HL-60 (cell line): ENCODE data around the gene RAB6D.
"Not testable (repeated sequence)": the region's sequence is repeated elsewhere in the genome, so short reads cannot be mapped to it uniquely, and the experiment has no call there.

Source experiments
- DNase-seq, 2 experiments: peaks; one replicate each; pipeline ENCODE4 v3.0.0-alpha.2; 2010 to 2020; ENCODE audit warnings: low read depth in 1 of 2, low spot score in 1 of 2
- H3K27ac ChIP-seq: fragments of 250-450 bp; sonication (Bioruptor Pico); replicated peaks from 2 replicates; pipeline ENCODE4 v1.5.1; 2020; ENCODE audit warnings: mild to moderate bottlenecking, moderate library complexity
- H3K27me3 ChIP-seq: fragments of 250-450 bp; sonication (Bioruptor Pico); 2 replicates; pipeline ENCODE4 v1.5.1; 2021; ENCODE audit warnings: mild to moderate bottlenecking, moderate library complexity; ENCODE audit not compliant: insufficient read depth, poor library complexity, severe bottlenecking
- H3K4me3 ChIP-seq: replicated peaks from 2 replicates; pipeline ENCODE4 v1.5.1; 2011; ENCODE audit warnings: mild to moderate bottlenecking, control low read depth, low read length; ENCODE audit not compliant: insufficient read depth
- CTCF ChIP-seq: IDR thresholded peaks from one replicate; pipeline ENCODE4 v1.5.1; 2011; ENCODE audit warnings: low read length, control low read depth, inconsistent platforms; ENCODE audit not compliant: insufficient read depth
- GABPA ChIP-seq: IDR thresholded peaks from 2 replicates; pipeline ENCODE4 v1.6.1; 2012; ENCODE audit warnings: low read depth
- POLR2AphosphoS5 ChIP-seq: IDR thresholded peaks from 2 replicates; pipeline ENCODE4 v1.6.1; 2012; ENCODE audit warnings: low read depth
- SPI1 ChIP-seq: IDR thresholded peaks from 2 replicates; pipeline ENCODE4 v1.6.1; 2012; ENCODE audit warnings: low read depth, mild to moderate bottlenecking, borderline replicate concordance
- TF ChIP-seq, protein P1 (sequence below): IDR thresholded peaks from 2 replicates; pipeline ENCODE4 v1.6.1; 2012; ENCODE audit warnings: low read depth; ENCODE audit not compliant: insufficient replicate concordance

The RAB6D gene

GRCh38 chr2:131366643-131367042 is 2.7 kb upstream of the RAB6D start:
- DNase-seq: no peak
- Histone ChIP-seq H3K4me3 (no peak overlapping the region), H3K27ac (no peak overlapping the region), H3K27me3 (peaks cover 10% of the 10 kb centered on the region)
- TF ChIP-seq CTCF (no peak), POLR2AphosphoS5 (no peak), GABPA (no peak), SPI1 (no peak)
- TF ChIP-seq, protein P1, sequence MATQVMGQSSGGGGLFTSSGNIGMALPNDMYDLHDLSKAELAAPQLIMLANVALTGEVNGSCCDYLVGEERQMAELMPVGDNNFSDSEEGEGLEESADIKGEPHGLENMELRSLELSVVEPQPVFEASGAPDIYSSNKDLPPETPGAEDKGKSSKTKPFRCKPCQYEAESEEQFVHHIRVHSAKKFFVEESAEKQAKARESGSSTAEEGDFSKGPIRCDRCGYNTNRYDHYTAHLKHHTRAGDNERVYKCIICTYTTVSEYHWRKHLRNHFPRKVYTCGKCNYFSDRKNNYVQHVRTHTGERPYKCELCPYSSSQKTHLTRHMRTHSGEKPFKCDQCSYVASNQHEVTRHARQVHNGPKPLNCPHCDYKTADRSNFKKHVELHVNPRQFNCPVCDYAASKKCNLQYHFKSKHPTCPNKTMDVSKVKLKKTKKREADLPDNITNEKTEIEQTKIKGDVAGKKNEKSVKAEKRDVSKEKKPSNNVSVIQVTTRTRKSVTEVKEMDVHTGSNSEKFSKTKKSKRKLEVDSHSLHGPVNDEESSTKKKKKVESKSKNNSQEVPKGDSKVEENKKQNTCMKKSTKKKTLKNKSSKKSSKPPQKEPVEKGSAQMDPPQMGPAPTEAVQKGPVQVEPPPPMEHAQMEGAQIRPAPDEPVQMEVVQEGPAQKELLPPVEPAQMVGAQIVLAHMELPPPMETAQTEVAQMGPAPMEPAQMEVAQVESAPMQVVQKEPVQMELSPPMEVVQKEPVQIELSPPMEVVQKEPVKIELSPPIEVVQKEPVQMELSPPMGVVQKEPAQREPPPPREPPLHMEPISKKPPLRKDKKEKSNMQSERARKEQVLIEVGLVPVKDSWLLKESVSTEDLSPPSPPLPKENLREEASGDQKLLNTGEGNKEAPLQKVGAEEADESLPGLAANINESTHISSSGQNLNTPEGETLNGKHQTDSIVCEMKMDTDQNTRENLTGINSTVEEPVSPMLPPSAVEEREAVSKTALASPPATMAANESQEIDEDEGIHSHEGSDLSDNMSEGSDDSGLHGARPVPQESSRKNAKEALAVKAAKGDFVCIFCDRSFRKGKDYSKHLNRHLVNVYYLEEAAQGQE: no peak

GRCh38 chr2:131365452-131365851 is 1.5 kb upstream of the RAB6D start:
- H3K27ac ChIP-seq: no peak overlapping the region
- no peak overlapping the region for H3K4me3 ChIP-seq
- H3K27me3 ChIP-seq: peaks cover 10% of the 10 kb centered on the region
- TF ChIP-seq CTCF: no peak
- TF ChIP-seq SPI1: no peak
- no peak for TF ChIP-seq POLR2AphosphoS5
- TF ChIP-seq GABPA: no peak
- TF ChIP-seq, protein P1: no peak
- no peak for DNase-seq

DNA sequence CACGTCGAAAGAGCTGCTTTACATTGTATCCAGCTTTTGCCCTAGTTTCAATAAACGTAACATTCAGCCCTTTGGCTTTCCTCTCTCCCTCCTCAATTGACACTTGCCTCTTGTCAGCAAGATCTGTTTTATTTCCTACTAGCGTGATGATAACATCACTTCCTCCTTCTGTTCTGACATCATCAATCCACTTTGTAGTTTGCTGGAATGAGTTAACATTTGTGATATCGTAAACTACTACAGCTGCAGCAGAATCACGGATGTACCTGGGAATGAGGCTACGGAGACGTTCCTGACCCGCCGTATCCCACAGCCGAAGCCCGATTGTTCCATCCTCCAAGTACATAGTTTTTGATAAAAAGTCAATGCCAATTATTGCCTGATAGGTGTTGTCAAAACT is 755 bp downstream of the RAB6D start:
- H3K27ac ChIP-seq, H3K4me3 ChIP-seq, H3K27me3 ChIP-seq: not testable (repeated sequence)
- peak; percentile 17; the same call in 1 of the 2 replicates for TF ChIP-seq SPI1
- peak in 1 of 2 experiments; percentile 0 for DNase-seq

DNA sequence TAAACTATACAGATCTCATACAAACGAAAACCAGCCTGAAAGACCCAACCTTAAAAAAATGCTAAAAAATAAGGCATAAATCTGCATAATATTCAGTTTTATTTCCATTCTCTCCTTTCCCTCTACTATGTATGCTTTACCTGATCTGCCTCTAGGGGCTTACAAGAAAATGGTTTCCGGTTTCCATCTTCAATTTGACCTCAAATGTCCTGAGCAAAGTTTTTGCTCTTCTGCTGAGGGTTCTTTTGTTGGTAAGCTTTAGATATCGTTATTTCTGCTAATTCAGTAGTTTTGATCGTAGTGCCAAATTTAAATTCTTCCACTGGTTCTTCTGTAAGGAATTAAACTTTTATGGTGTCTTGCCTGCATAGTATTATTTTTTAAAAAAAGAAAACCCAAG is 2.2 kb downstream of the RAB6D start:
- not testable (repeated sequence) for H3K27ac ChIP-seq, H3K27me3 ChIP-seq, H3K4me3 ChIP-seq, DNase-seq

- not testable (repeated sequence) for DNase-seq, H3K4me3 ChIP-seq, H3K27ac ChIP-seq, H3K27me3 ChIP-seq
These were observed 10.7 kb downstream of the RAB6D start for GRCh38 chr2:131353167-131353697.
